H1 (cell line): Measurements from ENCODE around the gene GAP43. TPM values are rescaled to one million over a fixed set of nuclear protein-coding genes. Genes with fewer than 3 reads are reported as not detected.

ENCODE experiments used
- CTCF ChIA-PET: fragments of 300-600 bp; sonication (Branson Sonifier 250); formaldehyde crosslinking; loops from one replicate; lab custom pipeline; 2021; ENCODE audit not compliant: partially characterized antibody; lab: Charles Lee
- POLR2A ChIA-PET: fragments of 300-600 bp; sonication (Branson Sonifier 250); formaldehyde crosslinking; loops from one replicate; lab custom pipeline; 2021; ENCODE audit warnings: inconsistent platforms; ENCODE audit not compliant: partially characterized antibody; lab: Charles Lee
- DNase-seq, 2 experiments: peaks; one replicate each; pipeline versions ENCODE4 v3.0.0 to v3.0.0-alpha.2; 2010 to 2022; ENCODE audit warnings: low spot score in 2 of 2, low read depth in 1 of 2, mixed read lengths in 1 of 2
- FAIRE-seq: peaks from 2 replicates; lab custom pipeline; 2011; peaks lifted over from hg19 to GRCh38; lab: Jason Lieb, UNC
- H2AFZ ChIP-seq: 2 replicates; pipeline ENCODE4 v1.8.1; 2012; ENCODE audit warnings: low read length, inconsistent platforms
- H2AK5ac ChIP-seq: 2 replicates; pipeline ENCODE4 v1.6.1; 2013; ENCODE audit warnings: low read depth, low read length
- H2BK120ac ChIP-seq: replicated peaks from 2 replicates; pipeline ENCODE3; 2013; ENCODE audit warnings: low read depth, low read length, inconsistent platforms
- H2BK12ac ChIP-seq: 2 replicates; pipeline ENCODE4 v1.6.1; 2013; ENCODE audit warnings: low read depth, low read length
- H2BK15ac ChIP-seq: 2 replicates; pipeline ENCODE4 v1.6.1; 2013; ENCODE audit warnings: low read length
- H2BK20ac ChIP-seq: 2 replicates; pipeline ENCODE4 v1.6.1; 2013; ENCODE audit warnings: low read length
- H2BK5ac ChIP-seq: 2 replicates; pipeline ENCODE4 v1.6.1; 2013; ENCODE audit warnings: low read depth, low read length
- H3K14ac ChIP-seq: 2 replicates; pipeline ENCODE4 v1.6.1; 2013; ENCODE audit warnings: inconsistent platforms; ENCODE audit not compliant: insufficient read length
- H3K18ac ChIP-seq: 2 replicates; pipeline ENCODE4 v1.6.1; 2013; ENCODE audit warnings: low read length; ENCODE audit errors: extremely low read depth
- H3K23ac ChIP-seq: 2 replicates; pipeline ENCODE4 v1.6.1; 2013; ENCODE audit warnings: inconsistent platforms; ENCODE audit not compliant: insufficient read length
- H3K23me2 ChIP-seq: 2 replicates; pipeline ENCODE4 v1.6.1; 2013; ENCODE audit warnings: low read depth, low read length
- H3K27ac ChIP-seq: 2 replicates; pipeline ENCODE4 v1.6.1; 2011; ENCODE audit warnings: low read depth, low read length, inconsistent platforms
- H3K27me3 ChIP-seq, 4 experiments: replicated peaks in 1 of 4; 1 replicate in 1 of 4; 2 replicates in 3 of 4; pipeline versions ENCODE4 v1.6.1 to v1.8.1; 2011 to 2013; ENCODE audit warnings: low read length in 3 of 4, mild to moderate bottlenecking in 3 of 4, inconsistent platforms in 2 of 4, mixed read lengths in 2 of 4, moderate library complexity in 1 of 4; ENCODE audit not compliant: control insufficient read depth in 3 of 4, insufficient read depth in 3 of 4; ENCODE audit errors: extremely low read depth in 1 of 4
- H3K36me3 ChIP-seq, 4 experiments: 2 replicates each; pipeline versions ENCODE4 v1.6.1 to v1.8.1; 2011 to 2013; ENCODE audit warnings: mild to moderate bottlenecking in 4 of 4, low read length in 3 of 4, moderate library complexity in 2 of 4, control low read depth in 1 of 4, inconsistent platforms in 1 of 4; ENCODE audit not compliant: insufficient read depth in 4 of 4, control insufficient read depth in 2 of 4
- H3K4ac ChIP-seq: replicated peaks from 2 replicates; pipeline ENCODE3; 2013; ENCODE audit warnings: low read length, low read depth, mixed read lengths, inconsistent platforms; ENCODE audit not compliant: insufficient read length
- H3K4me1 ChIP-seq, 4 experiments: replicated peaks in 1 of 4; 1 replicate in 1 of 4; 2 replicates in 3 of 4; pipeline versions ENCODE4 v1.6.1 to v1.8.1; 2011 to 2013; ENCODE audit warnings: low read length in 3 of 4, inconsistent platforms in 2 of 4, mixed read lengths in 1 of 4; ENCODE audit not compliant: insufficient read depth in 4 of 4, control insufficient read depth in 3 of 4
- H3K4me2 ChIP-seq, 2 experiments: 2 replicates each; pipeline versions ENCODE4 v1.6.1 to v1.8.1; 2011 to 2013; ENCODE audit warnings: low read depth in 2 of 2, low read length in 2 of 2, control low read depth in 1 of 2, inconsistent platforms in 1 of 2, mild to moderate bottlenecking in 1 of 2; ENCODE audit not compliant: insufficient read depth in 1 of 2
- H3K4me3 ChIP-seq, 4 experiments: fragments of 200-600, 300-600 bp in 1 of 4; sonication (generic), shearing (Covaris generic), sonication (Bioruptor Twin) in 1 of 4; 2 replicates each; pipeline versions ENCODE4 v1.5.1 to v1.8.1; 2011 to 2016; ENCODE audit warnings: low read length in 4 of 4, low read depth in 3 of 4, control low read depth in 2 of 4, inconsistent platforms in 2 of 4, mild to moderate bottlenecking in 2 of 4, mixed read lengths in 1 of 4, moderate library complexity in 1 of 4; ENCODE audit not compliant: insufficient read depth in 2 of 4; ENCODE audit errors: extremely low read depth in 1 of 4
- H3K56ac ChIP-seq: replicated peaks from 2 replicates; pipeline ENCODE3; 2013; ENCODE audit warnings: low read depth, mild to moderate bottlenecking, mixed read lengths, low read length, inconsistent platforms; ENCODE audit not compliant: insufficient read length
- H3K79me1 ChIP-seq: 2 replicates; pipeline ENCODE4 v1.6.1; 2013; ENCODE audit warnings: low read depth, low read length, control low read depth
- H3K79me2 ChIP-seq, 2 experiments: 2 replicates each; pipeline versions ENCODE4 v1.6.1 to v1.8.1; 2012 to 2013; ENCODE audit warnings: low read length in 2 of 2, mild to moderate bottlenecking in 2 of 2, inconsistent platforms in 1 of 2; ENCODE audit not compliant: insufficient read depth in 2 of 2, control insufficient read depth in 1 of 2
- H3K9ac ChIP-seq, 4 experiments: replicated peaks in 1 of 4; 1 replicate in 1 of 4; 2 replicates in 3 of 4; pipeline versions ENCODE4 v1.6.1 to v1.8.1; 2011 to 2013; ENCODE audit warnings: low read depth in 3 of 4, low read length in 3 of 4, control low read depth in 2 of 4, mild to moderate bottlenecking in 2 of 4, moderate library complexity in 2 of 4, inconsistent platforms in 1 of 4; ENCODE audit errors: extremely low read depth in 1 of 4
- H3K9me3 ChIP-seq, 2 experiments: 2 replicates each; pipeline versions ENCODE4 v1.6.1 to v1.8.1; 2012 to 2013; ENCODE audit warnings: mild to moderate bottlenecking in 2 of 2, moderate library complexity in 2 of 2, control low read depth in 1 of 2, inconsistent platforms in 1 of 2, low read depth in 1 of 2, low read length in 1 of 2, mixed read lengths in 1 of 2; ENCODE audit not compliant: insufficient read depth in 2 of 2
- H4K20me1 ChIP-seq, 2 experiments: replicated peaks in 1 of 2; 2 replicates each; pipeline versions ENCODE3 to v1.8.1; 2011 to 2013; ENCODE audit warnings: inconsistent platforms in 2 of 2, low read length in 2 of 2, mild to moderate bottlenecking in 1 of 2; ENCODE audit not compliant: insufficient read depth in 2 of 2, control insufficient read depth in 1 of 2
- H4K5ac ChIP-seq: 2 replicates; pipeline ENCODE4 v1.6.1; 2013; ENCODE audit warnings: low read length, low read depth, mixed read lengths, inconsistent platforms; ENCODE audit not compliant: insufficient read length
- H4K8ac ChIP-seq: 2 replicates; pipeline ENCODE4 v1.8.0; 2013; ENCODE audit warnings: mild to moderate bottlenecking, moderate library complexity, low read length, inconsistent platforms; ENCODE audit not compliant: insufficient read depth; ENCODE audit errors: extremely low read depth
- H4K91ac ChIP-seq: replicated peaks from 2 replicates; pipeline ENCODE3; 2013; ENCODE audit warnings: low read length, mixed read lengths, inconsistent platforms; ENCODE audit not compliant: insufficient read length
- BCL11A ChIP-seq, 2 experiments: IDR thresholded peaks; one replicate each; pipeline ENCODE4 v1.6.1; 2011; ENCODE audit warnings: low read depth in 2 of 2, low read length in 2 of 2, mild to moderate bottlenecking in 2 of 2
- MAFK ChIP-seq: IDR thresholded peaks from 2 replicates; pipeline ENCODE4 v1.6.1; 2012; ENCODE audit warnings: low read depth, mild to moderate bottlenecking, improper control_type of control experiment, low read length
- NANOG ChIP-seq: IDR thresholded peaks from 2 replicates; pipeline ENCODE4 v1.6.1; 2011; ENCODE audit warnings: low read length, low read depth, mild to moderate bottlenecking, inconsistent platforms; ENCODE audit not compliant: insufficient read depth, poor library complexity, severe bottlenecking
- NRF1 ChIP-seq: IDR thresholded peaks from 2 replicates; pipeline ENCODE4 v1.6.1; 2011; ENCODE audit warnings: mild to moderate bottlenecking, low read depth, low read length, improper control_type of control experiment
- RNF2 ChIP-seq: fragments of 200-900, 300-1000 bp; sonication (generic); IDR thresholded peaks from 2 replicates; pipeline ENCODE4 v1.7.1; 2016; ENCODE audit warnings: borderline replicate concordance, low read depth, mild to moderate bottlenecking, antibody characterized with exemption, low read length; ENCODE audit not compliant: poor library complexity, severe bottlenecking; ENCODE audit errors: missing control alignments
- SAP30 ChIP-seq: fragments of 300-600 bp; sonication (generic); IDR thresholded peaks from 2 replicates; pipeline ENCODE4 v1.7.1; 2012; ENCODE audit warnings: low read length, moderate library complexity, mild to moderate bottlenecking, inconsistent platforms; ENCODE audit not compliant: insufficient read depth, insufficient replicate concordance
- SP4 ChIP-seq: IDR thresholded peaks from 2 replicates; pipeline ENCODE4 v1.6.1; 2012; ENCODE audit warnings: low read length, inconsistent platforms
- TBP ChIP-seq: IDR thresholded peaks from 2 replicates; pipeline ENCODE4 v1.6.1; 2011; ENCODE audit warnings: low read depth, low read length, improper control_type of control experiment
- WGBS, 2 experiments: shearing (Covaris generic) in 1 of 2; methylation state at CpG; one replicate each; pipeline versions ENCODE4 v1.1.6 to v1.1.7; 2013 to 2015; ENCODE audit warnings: low lambda C conversion rate in 2 of 2, mixed read lengths in 2 of 2, inconsistent platforms in 1 of 2, low coverage in 1 of 2, missing lambda C conversion rate in 1 of 2; ENCODE audit not compliant: insufficient replicate concordance in 2 of 2, insufficient coverage in 1 of 2, insufficient read length in 1 of 2; ENCODE audit errors: extremely low coverage in 1 of 2, missing lambda C conversion rate in 1 of 2; 5-methylcytosine and 5-hydroxymethylcytosine counted together
- polyA plus RNA-seq, 7 experiments: library from polyadenylated mRNA; depleted of rRNA in 3 of 7; stranded (reverse) in 5 of 7; unstranded in 2 of 7; fragments of >200 nt in 5 of 7; fragments of 200-250 nt in 2 of 7; gene quantifications; 1 replicate in 5 of 7; 2 replicates in 1 of 7; 4 replicates in 1 of 7; pipeline versions ENCODE4 v1.2.1 to v1.2.3, GENCODE V29; 2011 to 2013; ENCODE audit warnings: missing spikeins in 2 of 7, mixed read lengths in 2 of 7
- total RNA-seq: library from RNA; stranded (reverse); fragmentation: NEBNext Ultra II Directional; extraction: Animal tissue kit (Norgen Biotek cat#: 25700); gene quantifications from 2 replicates; pipeline ENCODE4 v1.2.1, GENCODE V29; 2021

The GAP43 gene
- total and polyA plus RNA-seq, 2 of the 8 experiments (the other 6 are each of a cell fraction or from before 2014, with no cell fraction given) = 11.2 to 21.9 TPM

- Histone ChIP-seq H3K9ac (no peak overlapping the region), H2BK15ac (no peak overlapping the region), H3K4me2 (no peak overlapping the region), H4K8ac (no peak overlapping the region), H3K27ac (no peak overlapping the region), H3K18ac (no peak overlapping the region), H2BK12ac (no peak overlapping the region), H3K14ac (no peak overlapping the region), H2AFZ (no peak overlapping the region), H2BK120ac (no peak overlapping the region), H2BK20ac (no peak overlapping the region), H3K36me3 (no peaks in the 10 kb centered on the region), H3K4ac (no peak overlapping the region), H4K5ac (no peak overlapping the region), H4K20me1 (no peaks in the 10 kb centered on the region), H3K23me2 (no peaks in the 10 kb centered on the region), H2BK5ac (no peak overlapping the region), H3K4me3 (no peak overlapping the region), H3K79me2 (no peaks in the 10 kb centered on the region), H3K56ac (no peak overlapping the region), H3K9me3 (peaks cover 6 to 11% of the 10 kb centered on the region in 2 experiments; a peak in 2 of 4 replicates), H3K23ac (no peak overlapping the region), H2AK5ac (no peak overlapping the region), H3K4me1 (no peaks in the 10 kb centered on the region), H3K27me3 (no peaks in the 10 kb centered on the region), H4K91ac (no peak overlapping the region), H3K79me1 (no peaks in the 10 kb centered on the region)
- no peak for FAIRE-seq
- ChIA-PET CTCF (interaction anchor here (0.7 to 1.2 kb wide), 2 partner anchors 373 to 656 kb away, joined by 3 to 5 read pairs; no protein-coding TSS in a partner anchor), POLR2A (no interaction called here)
- WGBS, 2 experiments = 86% methylated on average over 3 of the region's 3 CpGs; no CpG with 5 or more reads in 1 of the 2 experiments
- DNase-seq = no peak
- TF ChIP-seq RNF2 (no peak), NANOG (no peak), BCL11A (IDR thresholded peaks at IDR 0.05; ENCODE audit: low read depth in 2 of 2, low read length in 2 of 2) (no peak), NRF1 (no peak), TBP (no peak), SP4 (no peak), SAP30 (no peak), MAFK (no peak)
Measured at GRCh38 chr3:115590873-115591272, 32.4 kb upstream of the GAP43 start.
